PFSK-1 (cell line): ENCODE measurements around the gene PIK3R1.

Source experiments
- POLR2AphosphoS5 ChIP-seq: IDR thresholded peaks from 2 replicates; pipeline ENCODE4 v1.6.1; 2012; ENCODE audit warnings: low read depth, mild to moderate bottlenecking, control low read depth, low read length, moderate library complexity
- SIN3A ChIP-seq: IDR thresholded peaks from 2 replicates; pipeline ENCODE4 v1.6.1; 2012; ENCODE audit warnings: mild to moderate bottlenecking, low read length, moderate library complexity, borderline replicate concordance; ENCODE audit not compliant: insufficient read depth
- TF ChIP-seq, protein P1 (sequence below), 2 experiments: IDR thresholded peaks; 2 replicates each; pipeline versions ENCODE4 v1.6.1 to v1.8.0; 2011 to 2012; ENCODE audit warnings: low read depth in 2 of 2, low read length in 2 of 2, control low read depth in 1 of 2, inconsistent platforms in 1 of 2, mild to moderate bottlenecking in 1 of 2, moderate library complexity in 1 of 2; ENCODE audit not compliant: insufficient read depth in 1 of 2

DNA sequence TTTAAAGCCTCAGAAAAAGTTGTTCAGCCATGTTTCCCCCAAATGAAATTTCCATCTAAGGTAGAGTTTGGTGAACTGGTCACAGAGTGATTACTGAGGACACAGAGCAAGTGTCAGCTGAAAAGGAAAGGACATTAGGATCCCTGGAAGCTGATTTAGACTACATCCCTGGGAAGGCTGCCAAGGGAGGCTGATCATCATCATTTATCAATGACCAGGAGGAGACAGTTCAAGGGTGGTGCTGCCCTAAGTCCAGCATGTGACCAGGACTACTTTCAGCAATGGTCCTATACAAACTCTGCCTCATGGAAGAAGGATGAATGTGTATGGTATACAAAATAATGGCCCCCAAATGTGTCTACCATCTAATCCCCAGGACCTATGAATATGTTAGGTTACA is 120.6 kb downstream of the PIK3R1 start:
- TF ChIP-seq POLR2AphosphoS5 = no peak
- TF ChIP-seq, protein P1, sequence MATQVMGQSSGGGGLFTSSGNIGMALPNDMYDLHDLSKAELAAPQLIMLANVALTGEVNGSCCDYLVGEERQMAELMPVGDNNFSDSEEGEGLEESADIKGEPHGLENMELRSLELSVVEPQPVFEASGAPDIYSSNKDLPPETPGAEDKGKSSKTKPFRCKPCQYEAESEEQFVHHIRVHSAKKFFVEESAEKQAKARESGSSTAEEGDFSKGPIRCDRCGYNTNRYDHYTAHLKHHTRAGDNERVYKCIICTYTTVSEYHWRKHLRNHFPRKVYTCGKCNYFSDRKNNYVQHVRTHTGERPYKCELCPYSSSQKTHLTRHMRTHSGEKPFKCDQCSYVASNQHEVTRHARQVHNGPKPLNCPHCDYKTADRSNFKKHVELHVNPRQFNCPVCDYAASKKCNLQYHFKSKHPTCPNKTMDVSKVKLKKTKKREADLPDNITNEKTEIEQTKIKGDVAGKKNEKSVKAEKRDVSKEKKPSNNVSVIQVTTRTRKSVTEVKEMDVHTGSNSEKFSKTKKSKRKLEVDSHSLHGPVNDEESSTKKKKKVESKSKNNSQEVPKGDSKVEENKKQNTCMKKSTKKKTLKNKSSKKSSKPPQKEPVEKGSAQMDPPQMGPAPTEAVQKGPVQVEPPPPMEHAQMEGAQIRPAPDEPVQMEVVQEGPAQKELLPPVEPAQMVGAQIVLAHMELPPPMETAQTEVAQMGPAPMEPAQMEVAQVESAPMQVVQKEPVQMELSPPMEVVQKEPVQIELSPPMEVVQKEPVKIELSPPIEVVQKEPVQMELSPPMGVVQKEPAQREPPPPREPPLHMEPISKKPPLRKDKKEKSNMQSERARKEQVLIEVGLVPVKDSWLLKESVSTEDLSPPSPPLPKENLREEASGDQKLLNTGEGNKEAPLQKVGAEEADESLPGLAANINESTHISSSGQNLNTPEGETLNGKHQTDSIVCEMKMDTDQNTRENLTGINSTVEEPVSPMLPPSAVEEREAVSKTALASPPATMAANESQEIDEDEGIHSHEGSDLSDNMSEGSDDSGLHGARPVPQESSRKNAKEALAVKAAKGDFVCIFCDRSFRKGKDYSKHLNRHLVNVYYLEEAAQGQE (IDR thresholded peaks at IDR 0.05; ENCODE audit: insufficient read depth in 1 of 2, low read depth in 2 of 2, low read length in 2 of 2) = no peak
- TF ChIP-seq SIN3A = no peak
